H9 (cell line): ENCODE results near the gene NOTCH1. TPM values are rescaled to one million over a fixed set of nuclear protein-coding genes. Genes with fewer than 3 reads are reported as not detected.

Experiments used
- DNase-seq: peaks from one replicate; pipeline ENCODE4 v3.0.0-alpha.2; 2017
- H2AFZ ChIP-seq: one replicate; pipeline ENCODE4 v1.6.1; 2013; ENCODE audit warnings: mild to moderate bottlenecking, low read length, control low read depth, moderate library complexity
- H2AK5ac ChIP-seq: 2 replicates; pipeline ENCODE4 v1.6.1; 2013; ENCODE audit warnings: low read length, control low read depth, mixed read lengths; ENCODE audit not compliant: insufficient read length
- H2BK120ac ChIP-seq: one replicate; pipeline ENCODE4 v1.6.1; 2013; ENCODE audit warnings: low read depth, mild to moderate bottlenecking, low read length, control low read depth, inconsistent platforms; ENCODE audit not compliant: poor library complexity, severe bottlenecking
- H2BK12ac ChIP-seq: 2 replicates; pipeline ENCODE4 v1.6.1; 2013; ENCODE audit warnings: low read length, control low read depth, mixed read lengths, low read depth; ENCODE audit not compliant: insufficient read length
- H2BK15ac ChIP-seq: 2 replicates; pipeline ENCODE4 v1.6.1; 2013; ENCODE audit warnings: low read depth, low read length, control low read depth
- H2BK20ac ChIP-seq: one replicate; pipeline ENCODE4 v1.6.1; 2013; ENCODE audit warnings: low read depth, mild to moderate bottlenecking, low read length, control low read depth, inconsistent platforms; ENCODE audit not compliant: poor library complexity, severe bottlenecking
- H2BK5ac ChIP-seq: 2 replicates; pipeline ENCODE4 v1.6.1; 2013; ENCODE audit warnings: low read length, control low read depth, mixed read lengths; ENCODE audit not compliant: insufficient read length
- H3K14ac ChIP-seq: 2 replicates; pipeline ENCODE4 v1.6.1; 2013; ENCODE audit warnings: low read length, control low read depth; ENCODE audit not compliant: insufficient read depth
- H3K18ac ChIP-seq: 2 replicates; pipeline ENCODE4 v1.6.1; 2013; ENCODE audit warnings: low read depth, mild to moderate bottlenecking, mixed read lengths, low read length, control low read depth; ENCODE audit not compliant: insufficient read length
- H3K23ac ChIP-seq: 2 replicates; pipeline ENCODE4 v1.6.1; 2013; ENCODE audit warnings: low read length, control low read depth, mixed read lengths, low read depth; ENCODE audit not compliant: insufficient read length
- H3K23me2 ChIP-seq: 2 replicates; pipeline ENCODE4 v1.6.1; 2013; ENCODE audit warnings: low read depth, mild to moderate bottlenecking, mixed read lengths, low read length, control low read depth; ENCODE audit not compliant: insufficient read length, poor library complexity, severe bottlenecking
- H3K27ac ChIP-seq: 2 replicates; pipeline ENCODE4 v1.5.1; 2013; ENCODE audit warnings: low read length, control low read depth, mixed read lengths, low read depth; ENCODE audit not compliant: insufficient read length
- H3K27me3 ChIP-seq: 2 replicates; pipeline ENCODE4 v1.6.1; 2013; ENCODE audit warnings: low read length, control low read depth, inconsistent platforms; ENCODE audit not compliant: insufficient read depth
- H3K4ac ChIP-seq: 2 replicates; pipeline ENCODE4 v1.6.1; 2013; ENCODE audit warnings: low read depth, mild to moderate bottlenecking, control low read depth, inconsistent platforms, low read length, moderate library complexity
- H3K4me1 ChIP-seq: 2 replicates; pipeline ENCODE4 v1.6.1; 2013; ENCODE audit warnings: low read length, control low read depth, inconsistent platforms; ENCODE audit not compliant: insufficient read depth
- H3K4me2 ChIP-seq: 2 replicates; pipeline ENCODE4 v1.6.1; 2013; ENCODE audit warnings: low read length, control low read depth, mixed read lengths; ENCODE audit not compliant: insufficient read length, insufficient read depth
- H3K56ac ChIP-seq: 2 replicates; pipeline ENCODE4 v1.6.1; 2013; ENCODE audit warnings: low read depth, mild to moderate bottlenecking, mixed read lengths, low read length, control low read depth; ENCODE audit not compliant: insufficient read length
- H3K79me1 ChIP-seq: 2 replicates; pipeline ENCODE4 v1.6.1; 2013; ENCODE audit warnings: low read depth, mild to moderate bottlenecking, moderate library complexity, low read length, control low read depth, inconsistent platforms; ENCODE audit not compliant: insufficient read depth, poor library complexity, severe bottlenecking
- H3K79me2 ChIP-seq: 2 replicates; pipeline ENCODE4 v1.6.1; 2013; ENCODE audit warnings: low read length, control low read depth, inconsistent platforms; ENCODE audit not compliant: insufficient read depth
- H3K9ac ChIP-seq: 2 replicates; pipeline ENCODE4 v1.6.1; 2013; ENCODE audit warnings: low read length, control low read depth, mixed read lengths; ENCODE audit not compliant: insufficient read length; ENCODE audit errors: extremely low read depth
- H3K9me3 ChIP-seq: one replicate; pipeline ENCODE4 v1.6.1; 2013; ENCODE audit warnings: low read depth, low read length, inconsistent platforms; ENCODE audit not compliant: control insufficient read depth
- H3T11ph ChIP-seq: one replicate; pipeline ENCODE4 v1.6.1; 2013; ENCODE audit warnings: mild to moderate bottlenecking, low read length, control low read depth, inconsistent platforms
- H4K20me1 ChIP-seq: one replicate; pipeline ENCODE4 v1.6.1; 2013; ENCODE audit not compliant: control insufficient read depth, insufficient read length, insufficient read depth
- H4K5ac ChIP-seq: 2 replicates; pipeline ENCODE4 v1.6.1; 2013; ENCODE audit warnings: low read depth, mild to moderate bottlenecking, mixed read lengths, low read length, control low read depth; ENCODE audit not compliant: insufficient read length
- H4K8ac ChIP-seq: replicated peaks from 2 replicates; pipeline ENCODE4 v1.6.1; 2013; ENCODE audit warnings: low read length, control low read depth, mixed read lengths, low read depth; ENCODE audit not compliant: insufficient read length
- H4K91ac ChIP-seq: 2 replicates; pipeline ENCODE4 v1.6.1; 2013; ENCODE audit warnings: low read depth, mild to moderate bottlenecking, moderate library complexity, mixed read lengths, low read length, control low read depth; ENCODE audit not compliant: insufficient read length
- H3K27ac Mint-ChIP-seq, 3 experiments: 2 replicates in 2 of 3; 3 replicates in 1 of 3; pipeline ENCODE4 v1.8.0; 2020 to 2021; ENCODE audit warnings: mixed read lengths in 3 of 3, mild to moderate bottlenecking in 1 of 3, moderate library complexity in 1 of 3
- H3K27me3 Mint-ChIP-seq: 2 replicates; pipeline ENCODE4 v1.8.0; 2021; ENCODE audit warnings: low read depth, mild to moderate bottlenecking, moderate library complexity, mixed read lengths
- H3K36me3 Mint-ChIP-seq, 3 experiments: 2 replicates in 2 of 3; 3 replicates in 1 of 3; pipeline ENCODE4 v1.8.0; 2020 to 2021; ENCODE audit warnings: low read depth in 3 of 3, mixed read lengths in 3 of 3; ENCODE audit not compliant: insufficient read depth in 1 of 3
- H3K4me1 Mint-ChIP-seq, 2 experiments: 2 replicates each; pipeline ENCODE4 v1.8.0; 2020; ENCODE audit warnings: mixed read lengths in 2 of 2
- H3K4me3 Mint-ChIP-seq, 2 experiments: 2 replicates in 1 of 2; 3 replicates in 1 of 2; pipeline ENCODE4 v1.8.0; 2020 to 2021; ENCODE audit warnings: mild to moderate bottlenecking in 2 of 2, mixed read lengths in 2 of 2, moderate library complexity in 1 of 2
- H3K9me3 Mint-ChIP-seq, 2 experiments: 2 replicates in 1 of 2; 3 replicates in 1 of 2; pipeline ENCODE4 v1.8.0; 2020; ENCODE audit warnings: mild to moderate bottlenecking in 2 of 2, mixed read lengths in 2 of 2, moderate library complexity in 1 of 2
- WGBS: extraction: QIAGEN DNeasy Blood & Tissue Kit; methylation state at CpG from one replicate; pipeline ENCODE4 v1.1.7; 2013; ENCODE audit warnings: missing lambda C conversion rate, low lambda C conversion rate, mixed read lengths; ENCODE audit not compliant: insufficient read length; ENCODE audit errors: extremely low coverage; 5-methylcytosine and 5-hydroxymethylcytosine counted together
- total RNA-seq: library from RNA; stranded (reverse); gene quantifications from 2 replicates; pipeline ENCODE4 v1.2.1, GENCODE V29; 2021
- TF ChIP-seq, protein P1 (sequence below): fragments of 200-600 bp; sonication (generic); conservative IDR thresholded peaks from 3 replicates; pipeline ENCODE4 v1.8.0; 2021; ENCODE audit warnings: antibody characterized with exemption, mild to moderate bottlenecking

The NOTCH1 gene
- total RNA-seq, 1 experiment from 2014 or later: 71.6 TPM

DNA sequence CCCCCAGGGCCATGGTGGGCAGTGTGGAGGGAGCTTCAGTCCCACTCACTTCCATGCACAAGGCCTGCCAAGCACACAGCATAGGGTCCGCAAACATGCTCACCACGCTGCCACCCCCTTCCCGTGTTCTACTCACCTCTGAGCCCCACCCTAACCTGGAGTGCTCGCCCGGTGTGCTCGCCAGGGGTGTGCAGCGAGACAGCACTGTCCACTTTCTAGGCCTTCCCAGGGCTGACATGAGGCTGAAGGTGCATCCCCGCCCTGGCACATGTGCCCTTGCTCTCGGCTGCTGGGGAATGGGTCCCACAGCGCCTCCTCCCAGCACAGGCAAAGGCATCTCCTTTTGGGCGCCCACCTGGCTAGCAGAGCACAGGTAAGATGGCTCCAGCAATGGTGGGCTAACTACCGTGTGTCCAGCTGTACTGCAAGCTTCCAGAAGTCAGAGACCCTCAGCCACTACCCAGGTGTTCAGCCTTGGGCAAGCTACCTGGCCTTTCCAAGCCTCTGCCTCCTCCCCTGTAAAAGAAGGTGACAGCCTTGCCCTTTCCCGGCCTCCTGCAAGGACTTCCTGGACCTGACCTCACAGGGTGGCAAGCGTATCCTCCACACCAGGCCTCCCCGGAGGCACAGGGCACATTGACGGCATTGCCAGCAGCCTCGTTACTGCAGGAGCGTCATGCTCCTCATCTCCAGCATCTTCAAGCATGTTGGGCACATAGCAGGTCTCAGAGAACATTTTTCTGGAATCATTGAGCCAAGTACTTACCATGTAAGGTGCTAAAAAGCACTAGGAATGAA, 58.8 kb downstream of the NOTCH1 start:
- Mint-ChIP-seq H3K4me3 (no peak overlapping the region), H3K27ac (no peak overlapping the region)

More for the DNA sequence above, 58.8 kb downstream of the NOTCH1 start:
- H4K20me1 ChIP-seq: no peaks in the 10 kb centered on the region
- H3K79me1 ChIP-seq: peaks cover 4% of the 10 kb centered on the region
- H3K27ac ChIP-seq: no peak overlapping the region
- no peak overlapping the region for H2BK12ac ChIP-seq
- H3K9me3 ChIP-seq: no peaks in the 10 kb centered on the region
- H4K8ac ChIP-seq: no peak overlapping the region
- H3K4me2 ChIP-seq: no peak overlapping the region
- no peak overlapping the region for H3K9ac ChIP-seq
- H3K23ac ChIP-seq: no peak overlapping the region
- H3T11ph ChIP-seq: no peak overlapping the region
- no peak overlapping the region for H2BK120ac ChIP-seq
- Mint-ChIP-seq H3K27me3 (no peaks in the 10 kb centered on the region; the same call in 1 of the 2 replicates), H3K4me1 (peaks cover 0 to 3% of the 10 kb centered on the region in 2 experiments; a peak in 3 of 4 replicates), H3K36me3 (peaks cover 0 to 2% (median 0%) of the 10 kb centered on the region in 3 experiments; a peak in 1 of 7 replicates), H3K9me3 (no peaks in the 10 kb centered on the region; a peak in 1 of 5 replicates)
- H3K14ac ChIP-seq: no peak overlapping the region
- H4K5ac ChIP-seq: no peak overlapping the region
- no peak overlapping the region for H2AK5ac ChIP-seq
- no peak for DNase-seq
- H3K79me2 ChIP-seq: peaks cover 4% of the 10 kb centered on the region; the same call in 1 of the 2 replicates
- no peaks in the 10 kb centered on the region for H3K4me1 ChIP-seq
- H3K4ac ChIP-seq: no peak overlapping the region
- no peak overlapping the region for H2BK15ac ChIP-seq
- no peak overlapping the region for H2BK20ac ChIP-seq
- H4K91ac ChIP-seq: no peak overlapping the region
- no peaks in the 10 kb centered on the region for H3K27me3 ChIP-seq
- H3K56ac ChIP-seq: no peak overlapping the region
- TF ChIP-seq, protein P1, sequence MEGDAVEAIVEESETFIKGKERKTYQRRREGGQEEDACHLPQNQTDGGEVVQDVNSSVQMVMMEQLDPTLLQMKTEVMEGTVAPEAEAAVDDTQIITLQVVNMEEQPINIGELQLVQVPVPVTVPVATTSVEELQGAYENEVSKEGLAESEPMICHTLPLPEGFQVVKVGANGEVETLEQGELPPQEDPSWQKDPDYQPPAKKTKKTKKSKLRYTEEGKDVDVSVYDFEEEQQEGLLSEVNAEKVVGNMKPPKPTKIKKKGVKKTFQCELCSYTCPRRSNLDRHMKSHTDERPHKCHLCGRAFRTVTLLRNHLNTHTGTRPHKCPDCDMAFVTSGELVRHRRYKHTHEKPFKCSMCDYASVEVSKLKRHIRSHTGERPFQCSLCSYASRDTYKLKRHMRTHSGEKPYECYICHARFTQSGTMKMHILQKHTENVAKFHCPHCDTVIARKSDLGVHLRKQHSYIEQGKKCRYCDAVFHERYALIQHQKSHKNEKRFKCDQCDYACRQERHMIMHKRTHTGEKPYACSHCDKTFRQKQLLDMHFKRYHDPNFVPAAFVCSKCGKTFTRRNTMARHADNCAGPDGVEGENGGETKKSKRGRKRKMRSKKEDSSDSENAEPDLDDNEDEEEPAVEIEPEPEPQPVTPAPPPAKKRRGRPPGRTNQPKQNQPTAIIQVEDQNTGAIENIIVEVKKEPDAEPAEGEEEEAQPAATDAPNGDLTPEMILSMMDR: no peak
- WGBS: no CpG with 5 or more reads among the region's 18 CpGs
- no peak overlapping the region for H2BK5ac ChIP-seq
- H3K18ac ChIP-seq: no peak overlapping the region
- H2AFZ ChIP-seq: no peak overlapping the region
- peaks cover 10% of the 10 kb centered on the region for H3K23me2 ChIP-seq
